ENCODE measurements around the gene PDZRN4. TPM values are rescaled to one million over a fixed set of nuclear protein-coding genes. Genes with fewer than 3 reads are reported as not detected.

PDZRN4 gene
- total and polyA plus RNA-seq, 2 of the 4 experiments (the other 2 are of a cell fraction), result not detected

GRCh38 chr12:41496009-41496408 lies 307.9 kb downstream of the PDZRN4 start:
- no peak overlapping the region for H2AK9ac ChIP-seq (replicated peaks; ENCODE audit: low read depth, low read length, poor library complexity)
- POLR2A ChIA-PET (ENCODE audit: unreplicated experiment), result no interaction called here
- no peak overlapping the region for H3K18ac ChIP-seq (ENCODE audit: low read depth, low read length)
- no TSS peak for BruUV-seq (replicated peaks)
- DNase-seq (no peak), ATAC-seq (ENCODE audit: low read depth) (no peak)
- H4K20me1 ChIP-seq (ENCODE audit: insufficient read depth, low read length), result no peaks in the 10 kb centered on the region
- no peak overlapping the region for H3K9ac ChIP-seq (ENCODE audit: low read depth, low read length)
- no peaks in the 10 kb centered on the region for H3K9me1 ChIP-seq (ENCODE audit: insufficient read depth, low read length)
- no peak overlapping the region for H3K23ac ChIP-seq (ENCODE audit: low read depth, low read length)
- H4K91ac ChIP-seq (ENCODE audit: insufficient read depth, low read depth, low read length), result no peak overlapping the region
- H2BK15ac ChIP-seq (ENCODE audit: low read depth, low read length), result no peak overlapping the region
- CTCF ChIA-PET, result no interaction called here
- in situ Hi-C loops (cut with MboI; ENCODE audit: low sequenced_read_pairs), result no loop called here
- no peak overlapping the region for H3K56ac ChIP-seq (ENCODE audit: extremely low read depth, insufficient read depth, low read length)
- no peak overlapping the region for H4K8ac ChIP-seq (ENCODE audit: low read depth in 2 of 2, low read length in 2 of 2)
- no peak overlapping the region for H3K14ac ChIP-seq (replicated peaks; ENCODE audit: low read depth, low read length)
- no peak overlapping the region for H2BK120ac ChIP-seq (ENCODE audit: low read depth, low read length)
- intact Hi-C loops (cut with micrococcal nuclease), result no loop called here
- no CpG with 5 or more reads among the region's 4 CpGs for WGBS, 2 experiments (ENCODE audit: extremely low coverage in 2 of 2, insufficient read length in 1 of 2)
- H3K36me3 ChIP-seq (ENCODE audit: control insufficient read depth, insufficient read depth, low read length), result no peaks in the 10 kb centered on the region
- H3K27ac ChIP-seq (ENCODE audit: insufficient read depth, low read length), result no peak overlapping the region
- H3K79me1 ChIP-seq (ENCODE audit: low read depth in 1 of 2, low read length in 2 of 2), result no peaks in the 10 kb centered on the region
- no peak overlapping the region for H3K4me2 ChIP-seq (ENCODE audit: low read depth, low read length)
- H4K5ac ChIP-seq (ENCODE audit: low read depth, low read length), result no peak overlapping the region
- H2BK5ac ChIP-seq (ENCODE audit: low read depth, low read length, poor library complexity, severe bottlenecking), result no peak overlapping the region
- dilution Hi-C loops (cut with HindIII; ENCODE audit: low sequenced_read_pairs, unreplicated experiment), result no loop called here
- H3K4ac ChIP-seq (ENCODE audit: low read depth, low read length), result no peak overlapping the region
- no peaks in the 10 kb centered on the region for H3K9me3 ChIP-seq (ENCODE audit: control insufficient read depth, insufficient read depth, low read length)
- TF ChIP-seq MAFK (IDR thresholded peaks at IDR 0.05; ENCODE audit: low read depth, low read length), result no peak
- TF ChIP-seq MXI1 (IDR thresholded peaks at IDR 0.05; ENCODE audit: borderline replicate concordance, low read depth, low read length), result no peak
- TF ChIP-seq MAZ (IDR thresholded peaks at IDR 0.05; ENCODE audit: borderline replicate concordance, low read depth, low read length), result no peak
- TF ChIP-seq NFE2L2 (IDR thresholded peaks at IDR 0.05; ENCODE audit: low read depth, low read length), result no peak
- TF ChIP-seq USF2 (IDR thresholded peaks at IDR 0.05; ENCODE audit: low read depth, low read length), result no peak
- TF ChIP-seq POLR2A (IDR thresholded peaks at IDR 0.05; ENCODE audit: low read depth, low read length), result no peak
- TF ChIP-seq RCOR1 (IDR thresholded peaks at IDR 0.05; ENCODE audit: insufficient replicate concordance, low read length), result no peak
- TF ChIP-seq FOS (IDR thresholded peaks at IDR 0.05; ENCODE audit: low read depth, low read length), result no peak
- TF ChIP-seq RAD21 (IDR thresholded peaks at IDR 0.05; ENCODE audit: low read length), result no peak
- TF ChIP-seq SMC3 (IDR thresholded peaks at IDR 0.05; ENCODE audit: low read depth, low read length), result no peak
- no peak for TF ChIP-seq CEBPB (IDR thresholded peaks at IDR 0.05; ENCODE audit: low read depth, low read length)
- TF ChIP-seq CHD1 (IDR thresholded peaks at IDR 0.05; ENCODE audit: low read depth, low read length), result no peak
- TF ChIP-seq BHLHE40 (IDR thresholded peaks at IDR 0.05; ENCODE audit: low read depth, low read length), result no peak
- no peak for TF ChIP-seq ELK1 (IDR thresholded peaks at IDR 0.05; ENCODE audit: borderline replicate concordance, low read depth, low read length)
- TF ChIP-seq CTCF (conservative IDR thresholded peaks at IDR 0.05; ENCODE audit: low read depth, low read length), result no peak
- TF ChIP-seq RFX5 (IDR thresholded peaks at IDR 0.05; ENCODE audit: low read depth, low read length), result no peak
- H2AFZ ChIP-seq (replicated peaks; ENCODE audit: low read length, poor library complexity), result no peak overlapping the region
- no peak overlapping the region for H3K4me3 ChIP-seq (ENCODE audit: insufficient read depth, low read depth, low read length)
- H2AK5ac ChIP-seq (ENCODE audit: low read depth, low read length), result no peak overlapping the region
- H3K4me1 ChIP-seq (ENCODE audit: control insufficient read depth, insufficient read depth, low read length), result no peaks in the 10 kb centered on the region
- no peaks in the 10 kb centered on the region; the same call in 1 of the 2 replicates for H3K27me3 ChIP-seq (ENCODE audit: control insufficient read depth, insufficient read depth, low read length)
- no peak overlapping the region for H2BK20ac ChIP-seq (ENCODE audit: low read depth, low read length)

Measured in IMR-90 (cell line).